GM12801 (cell line): ENCODE data around the gene CPT1C.

Experiments used
- TF ChIP-seq, protein P1 (sequence below): IDR thresholded peaks from one replicate; pipeline ENCODE4 v1.5.1; 2011; ENCODE audit warnings: control low read depth; ENCODE audit not compliant: insufficient read length; ENCODE audit errors: extremely low read depth

Gene CPT1C

DNA sequence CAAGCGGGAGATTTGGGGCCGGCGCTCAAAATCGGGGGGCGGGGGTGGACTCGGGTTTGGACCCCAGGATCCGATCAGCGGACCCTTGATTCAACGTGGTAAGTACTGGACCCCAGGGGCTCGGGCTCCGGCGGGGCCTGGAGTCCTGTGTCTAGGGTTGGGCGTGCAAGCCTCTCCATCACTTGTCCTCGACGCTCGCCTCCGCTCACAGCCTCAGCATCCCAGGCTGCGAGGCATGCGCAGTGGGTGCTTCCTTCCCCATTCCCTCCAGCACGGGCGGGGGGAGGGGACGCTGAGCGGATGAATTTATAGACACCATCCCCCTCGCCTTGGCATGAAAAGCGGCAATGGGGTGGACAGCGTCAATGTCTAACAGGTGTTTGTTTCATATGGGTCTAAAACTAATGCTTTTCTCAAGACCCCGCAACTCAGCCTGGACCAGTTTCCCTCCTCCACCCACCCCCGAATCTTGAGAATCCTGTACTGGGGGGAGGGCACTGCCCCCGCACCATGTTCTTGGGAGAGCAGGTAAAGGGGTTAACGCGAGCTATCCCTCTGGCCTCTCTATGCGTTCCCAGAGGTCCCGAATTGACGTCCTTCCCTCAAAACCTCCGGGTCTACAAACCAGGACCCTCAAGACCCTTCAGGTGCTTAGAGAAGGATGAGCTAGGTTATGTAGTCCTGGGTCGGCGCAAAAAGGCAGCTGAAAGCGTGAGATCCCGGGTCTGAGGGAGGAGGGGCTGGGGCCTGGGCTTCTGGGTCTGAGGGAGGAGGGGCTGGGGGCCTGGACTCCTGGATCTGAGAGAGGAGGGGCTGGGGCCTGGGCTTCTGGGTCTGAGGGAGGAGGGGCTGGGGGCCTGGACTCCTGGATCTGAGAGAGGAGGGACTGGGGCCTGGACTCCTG lies 579 bp downstream of the CPT1C start:
- TF ChIP-seq, protein P1, sequence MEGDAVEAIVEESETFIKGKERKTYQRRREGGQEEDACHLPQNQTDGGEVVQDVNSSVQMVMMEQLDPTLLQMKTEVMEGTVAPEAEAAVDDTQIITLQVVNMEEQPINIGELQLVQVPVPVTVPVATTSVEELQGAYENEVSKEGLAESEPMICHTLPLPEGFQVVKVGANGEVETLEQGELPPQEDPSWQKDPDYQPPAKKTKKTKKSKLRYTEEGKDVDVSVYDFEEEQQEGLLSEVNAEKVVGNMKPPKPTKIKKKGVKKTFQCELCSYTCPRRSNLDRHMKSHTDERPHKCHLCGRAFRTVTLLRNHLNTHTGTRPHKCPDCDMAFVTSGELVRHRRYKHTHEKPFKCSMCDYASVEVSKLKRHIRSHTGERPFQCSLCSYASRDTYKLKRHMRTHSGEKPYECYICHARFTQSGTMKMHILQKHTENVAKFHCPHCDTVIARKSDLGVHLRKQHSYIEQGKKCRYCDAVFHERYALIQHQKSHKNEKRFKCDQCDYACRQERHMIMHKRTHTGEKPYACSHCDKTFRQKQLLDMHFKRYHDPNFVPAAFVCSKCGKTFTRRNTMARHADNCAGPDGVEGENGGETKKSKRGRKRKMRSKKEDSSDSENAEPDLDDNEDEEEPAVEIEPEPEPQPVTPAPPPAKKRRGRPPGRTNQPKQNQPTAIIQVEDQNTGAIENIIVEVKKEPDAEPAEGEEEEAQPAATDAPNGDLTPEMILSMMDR = no peak

DNA sequence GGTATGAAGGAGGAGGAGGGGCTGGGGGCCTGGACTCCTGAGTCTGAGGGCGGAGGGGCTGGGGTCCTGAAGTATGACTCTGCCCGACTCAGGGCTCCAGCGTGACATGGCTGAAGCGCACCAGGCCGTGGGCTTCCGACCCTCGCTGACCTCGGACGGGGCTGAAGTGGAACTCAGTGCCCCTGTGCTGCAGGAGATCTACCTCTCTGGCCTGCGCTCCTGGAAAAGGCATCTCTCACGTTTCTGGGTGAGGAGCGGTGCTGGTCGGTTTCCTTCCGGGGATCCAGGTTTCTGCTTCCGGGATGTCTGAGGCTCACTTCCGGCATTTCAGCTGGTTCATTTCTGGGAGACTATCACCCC lies 1.2 kb downstream of the CPT1C start:
- TF ChIP-seq, protein P1 = no peak

DNA sequence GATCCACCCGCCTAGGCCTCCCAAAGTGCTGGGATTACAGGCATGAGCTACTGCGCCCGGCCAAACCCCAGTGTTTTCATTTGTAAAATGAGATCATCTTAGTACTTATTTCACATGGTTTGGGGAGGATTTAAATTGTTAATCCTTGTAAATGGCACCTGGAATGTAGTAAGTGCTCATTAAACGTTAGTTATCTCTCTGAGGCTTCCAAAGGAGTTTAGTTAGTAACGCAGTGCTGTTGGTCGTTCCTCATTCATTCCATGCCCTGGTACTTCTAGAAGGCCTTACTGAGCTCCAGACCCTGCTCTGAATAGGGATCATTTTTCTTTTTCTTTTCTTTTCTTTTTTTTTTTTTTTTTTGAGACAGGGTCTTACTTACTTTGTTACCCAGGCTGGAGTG lies 5.2 kb downstream of the CPT1C start:
- TF ChIP-seq, protein P1 = no peak

DNA sequence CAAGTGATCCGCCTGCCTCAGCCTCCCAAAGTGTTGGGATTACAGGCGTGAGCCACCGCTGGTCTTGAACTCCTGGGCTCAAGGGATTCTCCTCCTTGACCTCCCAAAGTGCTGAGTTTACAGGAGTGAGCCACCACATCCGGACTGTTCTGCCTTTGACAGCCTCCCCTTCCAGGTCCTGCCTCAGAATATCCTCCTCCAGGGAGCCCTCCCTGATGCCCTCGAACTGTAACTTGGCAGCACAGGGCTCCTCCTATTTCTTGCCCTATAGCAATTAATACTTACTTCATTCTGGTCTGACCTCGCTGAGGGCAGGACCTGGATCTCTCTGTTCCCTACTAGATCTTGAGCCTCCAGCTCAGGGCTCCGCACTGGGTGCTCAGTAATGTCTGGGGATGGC lies 5.9 kb downstream of the CPT1C start:
- TF ChIP-seq, protein P1 = no peak

DNA sequence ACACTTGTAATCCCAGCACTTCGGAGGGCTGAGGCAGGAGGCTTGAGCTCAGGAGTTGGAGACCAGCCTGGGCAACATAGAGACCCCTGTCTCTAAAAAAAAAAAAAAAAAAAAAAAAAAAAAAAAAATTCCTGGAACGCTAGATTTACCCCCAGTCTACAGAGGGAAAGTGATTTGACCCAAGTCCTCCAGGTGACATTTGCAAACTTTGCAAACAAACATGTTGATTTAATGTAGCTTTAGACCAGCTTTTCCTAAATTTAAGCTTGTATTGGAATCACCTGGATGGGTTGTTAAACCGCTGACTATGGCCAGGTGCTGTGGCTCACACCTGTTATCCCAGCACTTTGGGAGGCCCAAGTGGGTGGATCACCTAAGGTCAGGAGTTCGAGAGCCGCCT lies 8.4 kb downstream of the CPT1C start:
- TF ChIP-seq, protein P1 = no peak

DNA sequence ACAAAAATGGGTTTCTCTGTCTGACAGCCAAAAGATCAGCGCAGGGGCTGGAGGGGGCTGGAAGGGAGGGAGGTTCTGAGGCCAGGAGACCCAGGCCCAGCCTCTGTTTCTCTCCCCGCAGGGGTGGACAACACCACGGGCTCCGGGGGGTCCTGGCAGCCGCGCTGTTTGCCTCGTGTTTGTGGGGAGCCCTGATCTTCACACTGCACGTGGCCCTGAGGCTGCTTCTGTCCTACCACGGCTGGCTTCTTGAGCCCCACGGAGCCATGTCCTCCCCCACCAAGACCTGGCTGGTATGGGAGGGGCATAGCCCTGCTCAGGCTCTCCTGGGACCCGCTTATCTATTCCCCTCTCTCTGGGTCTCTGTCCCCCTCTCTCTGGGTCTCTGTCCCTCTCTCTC lies 9.6 kb downstream of the CPT1C start:
- TF ChIP-seq, protein P1 = no peak

DNA sequence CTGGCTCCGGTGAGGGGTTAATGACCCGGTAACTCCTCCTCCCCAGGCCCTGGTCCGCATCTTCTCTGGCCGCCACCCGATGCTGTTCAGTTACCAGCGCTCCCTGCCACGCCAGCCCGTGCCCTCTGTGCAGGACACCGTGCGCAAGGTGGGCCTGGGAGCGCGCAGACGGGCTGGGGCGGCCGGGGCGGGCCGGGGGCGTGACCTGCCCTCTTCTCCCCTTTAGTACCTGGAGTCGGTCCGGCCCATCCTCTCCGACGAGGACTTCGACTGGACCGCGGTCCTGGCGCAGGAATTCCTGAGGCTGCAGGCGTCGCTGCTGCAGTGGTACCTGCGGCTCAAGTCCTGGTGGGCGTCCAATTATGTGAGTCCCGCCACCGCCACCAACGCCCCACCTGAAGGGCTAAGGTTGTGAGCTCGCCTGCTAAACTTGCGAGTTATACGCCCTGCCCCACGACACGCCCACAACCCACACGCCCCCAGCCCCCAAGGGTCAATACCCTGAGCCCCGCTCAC lies 10.4 kb downstream of the CPT1C start:
- TF ChIP-seq, protein P1 = no peak
